Calu3 (cell line): ENCODE results near the gene RTKN. TPM values are rescaled to one million over a fixed set of nuclear protein-coding genes. Genes with fewer than 3 reads are reported as not detected.

Experiments
- BruUV-seq: library from RNA; stranded (reverse); fragments of 400-500 nt; replicated peaks from 2 replicates; lab custom pipeline; 2021; lab: Mats Ljungman, UMichigan
- CTCF ChIA-PET: fragments of 300-600 bp; sonication (Branson Sonifier 250); formaldehyde crosslinking; loops from one replicate; lab custom pipeline; 2022; ENCODE audit warnings: antibody characterized with exemption; lab: Charles Lee
- DNase-seq: peaks from one replicate; pipeline ENCODE4 v3.0.0; 2022
- H3K27ac Mint-ChIP-seq: one replicate; pipeline ENCODE4 v1.8.0; 2022; ENCODE audit warnings: mixed read lengths; ENCODE audit not compliant: unreplicated experiment
- H3K27me3 Mint-ChIP-seq: one replicate; pipeline ENCODE4 v1.8.0; 2022; ENCODE audit warnings: mixed read lengths; ENCODE audit not compliant: unreplicated experiment
- H3K36me3 Mint-ChIP-seq: one replicate; pipeline ENCODE4 v1.8.0; 2022; ENCODE audit warnings: mild to moderate bottlenecking, moderate library complexity, mixed read lengths; ENCODE audit not compliant: insufficient read depth, unreplicated experiment
- H3K4me1 Mint-ChIP-seq: one replicate; pipeline ENCODE4 v1.8.0; 2022; ENCODE audit warnings: mild to moderate bottlenecking, low read depth, mixed read lengths; ENCODE audit not compliant: unreplicated experiment
- H3K4me3 Mint-ChIP-seq: one replicate; pipeline ENCODE4 v1.8.0; 2022; ENCODE audit warnings: mild to moderate bottlenecking, low read depth, moderate library complexity, mixed read lengths; ENCODE audit not compliant: unreplicated experiment
- H3K9me3 Mint-ChIP-seq: one replicate; pipeline ENCODE4 v1.8.0; 2022; ENCODE audit warnings: low read depth, mixed read lengths; ENCODE audit not compliant: unreplicated experiment
- intact Hi-C: fragments of 100-400 bp; cut with micrococcal nuclease; formaldehyde crosslinking; loops from one replicate; pipeline ENCODE4 v1.10.0; 2022; ENCODE audit not compliant: unreplicated experiment
- total RNA-seq: library from RNA; stranded (reverse); gene quantifications from 2 replicates; pipeline ENCODE4 v1.2.3, GENCODE V29; 2022
- TF ChIP-seq, protein P1 (sequence below): fragments of 200-600 bp; IDR thresholded peaks from one replicate; pipeline ENCODE4 v1.8.0; 2022; ENCODE audit warnings: antibody characterized with exemption; ENCODE audit not compliant: unreplicated experiment

Gene RTKN
- total RNA-seq, 1 experiment from 2014 or later, result 97.6 TPM

DNA sequence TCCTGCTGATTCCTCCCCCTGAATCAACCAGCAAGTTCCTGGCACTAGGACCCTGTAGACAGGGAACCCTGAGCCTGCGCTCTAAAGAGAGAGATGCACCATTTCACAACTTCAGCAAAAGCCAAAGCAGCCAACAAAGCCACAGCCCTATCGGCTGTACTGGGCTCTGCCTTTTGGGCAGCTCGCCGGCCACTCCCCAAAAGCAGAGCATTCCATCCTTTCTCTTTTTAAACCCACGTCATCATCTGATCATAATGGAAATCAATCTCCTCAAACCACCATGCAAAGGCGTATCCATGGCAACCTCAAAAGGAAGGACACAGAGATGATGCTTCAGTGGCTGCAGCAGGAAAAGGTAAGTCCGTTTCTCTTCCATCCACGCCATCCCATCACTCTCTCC, 56.3 kb downstream of the RTKN start:
- Mint-ChIP-seq H3K27ac (no peak overlapping the region), H3K36me3 (no peaks in the 10 kb centered on the region), H3K4me3 (no peak overlapping the region), H3K4me1 (peaks cover 12% of the 10 kb centered on the region), H3K27me3 (no peaks in the 10 kb centered on the region), H3K9me3 (no peaks in the 10 kb centered on the region)
- CTCF ChIA-PET, result no interaction called here
- BruUV-seq, result no TSS peak
- no peak for DNase-seq
- intact Hi-C loops, result no loop called here
- TF ChIP-seq, protein P1, sequence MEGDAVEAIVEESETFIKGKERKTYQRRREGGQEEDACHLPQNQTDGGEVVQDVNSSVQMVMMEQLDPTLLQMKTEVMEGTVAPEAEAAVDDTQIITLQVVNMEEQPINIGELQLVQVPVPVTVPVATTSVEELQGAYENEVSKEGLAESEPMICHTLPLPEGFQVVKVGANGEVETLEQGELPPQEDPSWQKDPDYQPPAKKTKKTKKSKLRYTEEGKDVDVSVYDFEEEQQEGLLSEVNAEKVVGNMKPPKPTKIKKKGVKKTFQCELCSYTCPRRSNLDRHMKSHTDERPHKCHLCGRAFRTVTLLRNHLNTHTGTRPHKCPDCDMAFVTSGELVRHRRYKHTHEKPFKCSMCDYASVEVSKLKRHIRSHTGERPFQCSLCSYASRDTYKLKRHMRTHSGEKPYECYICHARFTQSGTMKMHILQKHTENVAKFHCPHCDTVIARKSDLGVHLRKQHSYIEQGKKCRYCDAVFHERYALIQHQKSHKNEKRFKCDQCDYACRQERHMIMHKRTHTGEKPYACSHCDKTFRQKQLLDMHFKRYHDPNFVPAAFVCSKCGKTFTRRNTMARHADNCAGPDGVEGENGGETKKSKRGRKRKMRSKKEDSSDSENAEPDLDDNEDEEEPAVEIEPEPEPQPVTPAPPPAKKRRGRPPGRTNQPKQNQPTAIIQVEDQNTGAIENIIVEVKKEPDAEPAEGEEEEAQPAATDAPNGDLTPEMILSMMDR, result no peak

DNA sequence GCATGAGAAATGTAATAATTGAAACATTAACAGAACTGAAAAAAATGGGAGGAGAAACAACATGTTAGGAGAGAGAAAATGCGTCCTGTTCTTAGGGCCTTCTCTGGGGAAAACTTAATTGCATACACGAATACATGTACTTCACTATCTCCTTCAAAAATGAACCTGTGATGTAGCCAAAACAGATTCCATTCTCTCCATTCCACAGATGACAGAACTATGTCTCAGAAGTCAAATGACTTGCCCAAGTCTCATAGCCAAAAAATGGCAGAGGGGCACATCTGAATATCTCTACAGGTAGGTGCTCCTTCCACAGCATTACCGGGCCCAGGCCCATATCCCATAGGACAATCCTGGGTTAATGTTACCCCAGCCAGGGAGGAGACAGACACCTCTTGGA, 57.7 kb downstream of the RTKN start:
- no TSS peak for BruUV-seq
- Mint-ChIP-seq H3K36me3 (no peaks in the 10 kb centered on the region), H3K4me1 (peaks cover 18% of the 10 kb centered on the region), H3K4me3 (no peak overlapping the region), H3K27ac (no peak overlapping the region), H3K9me3 (no peaks in the 10 kb centered on the region), H3K27me3 (no peaks in the 10 kb centered on the region)
- TF ChIP-seq, protein P1, result no peak
- CTCF ChIA-PET, result no interaction called here
- intact Hi-C loops, result no loop called here
- DNase-seq, result no peak

DNA sequence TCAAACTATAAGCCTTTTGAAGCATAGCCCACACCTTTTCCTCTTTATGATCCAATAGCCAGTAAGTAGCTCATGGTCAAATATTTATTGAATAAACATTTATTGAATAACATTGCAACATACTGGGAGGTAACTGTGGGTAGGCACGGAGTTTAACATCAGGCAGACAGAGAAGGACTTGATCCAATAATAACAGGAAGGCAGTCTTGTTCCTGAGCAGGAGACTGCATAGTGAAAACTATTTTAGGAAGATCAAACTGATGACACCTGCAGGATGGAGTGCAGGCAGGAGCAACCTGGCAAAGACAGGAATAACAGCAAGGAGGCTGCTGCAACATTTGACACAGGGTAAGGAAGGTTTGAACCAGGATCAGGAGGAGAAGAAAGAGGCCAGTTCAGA, 58.5 kb downstream of the RTKN start:
- CTCF ChIA-PET, result no interaction called here
- Mint-ChIP-seq H3K36me3 (peaks cover 5% of the 10 kb centered on the region), H3K27me3 (no peaks in the 10 kb centered on the region), H3K4me1 (peaks cover 18% of the 10 kb centered on the region), H3K4me3 (no peak overlapping the region), H3K27ac (no peak overlapping the region), H3K9me3 (no peaks in the 10 kb centered on the region)
- DNase-seq, result no peak
- no TSS peak for BruUV-seq
- TF ChIP-seq, protein P1, result no peak
- intact Hi-C loops, result no loop called here

DNA sequence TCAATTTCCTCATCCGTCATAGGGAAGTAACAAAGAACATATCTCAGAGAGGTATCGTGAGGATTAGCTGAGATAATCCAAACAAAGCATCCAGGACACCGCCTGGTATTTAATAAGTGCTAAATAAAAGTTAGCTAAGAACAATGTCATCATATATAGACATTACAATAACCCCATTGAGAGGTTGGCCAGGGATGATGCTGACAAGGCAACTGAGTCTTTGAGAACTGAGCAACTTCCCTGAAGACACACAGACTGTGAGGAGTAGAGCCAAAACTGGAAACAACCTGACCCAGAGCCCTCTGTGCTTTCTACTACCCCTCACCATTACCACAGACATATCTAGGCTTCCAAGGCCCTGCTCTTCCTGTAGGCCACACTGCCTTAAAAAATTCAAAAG, 60.0 kb downstream of the RTKN start:
- BruUV-seq, result no TSS peak
- Mint-ChIP-seq H3K4me1 (peaks cover 18% of the 10 kb centered on the region), H3K9me3 (no peaks in the 10 kb centered on the region), H3K36me3 (peaks cover 5% of the 10 kb centered on the region), H3K27ac (no peak overlapping the region), H3K27me3 (no peaks in the 10 kb centered on the region), H3K4me3 (no peak overlapping the region)
- CTCF ChIA-PET, result no interaction called here
- TF ChIP-seq, protein P1, result no peak
- no peak for DNase-seq
- intact Hi-C loops, result no loop called here
